Effector memory CD8-positive, alpha-beta T cell (primary cell): ENCODE data around the gene TRIM4.
A peak's percentile ranks its signal among the peaks of the same experiment; 100 is the strongest.
"Not testable (repeated sequence)": the region's sequence is repeated elsewhere in the genome, so short reads cannot be mapped to it uniquely, and the experiment has no call there.

Experiments
- ATAC-seq: fragments of 150-1000 bp; cut with Tn5 transposase; replicated peaks from 2 replicates; pipeline ENCODE4 v1.10.0; 2021; ENCODE audit warnings: mild to moderate bottlenecking, moderate library complexity
- DNase-seq, 3 experiments: peaks; one replicate each; pipeline ENCODE4 v3.0.0; 2021
- H3K27ac Mint-ChIP-seq, 2 donors: one replicate each; pipeline ENCODE4 v1.8.0; 2022; ENCODE audit warnings: mild to moderate bottlenecking in 2 of 2, mixed read lengths in 2 of 2, moderate library complexity in 2 of 2
- H3K27me3 Mint-ChIP-seq, 2 donors: one replicate each; pipeline ENCODE4 v1.8.0; 2022; ENCODE audit warnings: mixed read lengths in 2 of 2
- H3K36me3 Mint-ChIP-seq: one replicate; pipeline ENCODE4 v1.8.0; 2022; ENCODE audit warnings: mild to moderate bottlenecking, moderate library complexity, mixed read lengths; ENCODE audit not compliant: insufficient read depth
- H3K4me1 Mint-ChIP-seq, 2 donors: one replicate each; pipeline ENCODE4 v1.8.0; 2022; ENCODE audit warnings: low read depth in 2 of 2, mixed read lengths in 2 of 2
- H3K4me3 Mint-ChIP-seq, 2 donors: one replicate each; pipeline ENCODE4 v1.8.0; 2022; ENCODE audit warnings: mild to moderate bottlenecking in 2 of 2, mixed read lengths in 2 of 2, moderate library complexity in 2 of 2
- H3K9me3 Mint-ChIP-seq, 2 donors: one replicate each; pipeline ENCODE4 v1.8.0; 2022; ENCODE audit warnings: mixed read lengths in 2 of 2

Gene TRIM4

GRCh38 chr7:99898023-99898357 is 21.3 kb downstream of the TRIM4 start:
- DNase-seq (no peak), ATAC-seq (no peak)
- Mint-ChIP-seq H3K9me3 (no peaks in the 10 kb centered on the region), H3K27ac (peak overlapping the region; percentile 36 to 66), H3K36me3 (peaks cover 26% of the 10 kb centered on the region), H3K27me3 (no peaks in the 10 kb centered on the region), H3K4me1 (peaks cover 10 to 18% of the 10 kb centered on the region in 2 donors), H3K4me3 (peak overlapping the region in 1 of 2 donors; percentile 10)

- ATAC-seq (peak; percentile 65), DNase-seq (no peak)
- Mint-ChIP-seq H3K27me3 (no peaks in the 10 kb centered on the region), H3K4me1 (peaks cover 10 to 15% of the 10 kb centered on the region in 2 donors), H3K4me3 (peak overlapping the region in 1 of 2 donors; percentile 10), H3K9me3 (no peaks in the 10 kb centered on the region), H3K27ac (peak overlapping the region; percentile 36 to 66), H3K36me3 (peaks cover 27% of the 10 kb centered on the region)
These were observed 21.9 kb downstream of the TRIM4 start for GRCh38 chr7:99897322-99898022.

DNA sequence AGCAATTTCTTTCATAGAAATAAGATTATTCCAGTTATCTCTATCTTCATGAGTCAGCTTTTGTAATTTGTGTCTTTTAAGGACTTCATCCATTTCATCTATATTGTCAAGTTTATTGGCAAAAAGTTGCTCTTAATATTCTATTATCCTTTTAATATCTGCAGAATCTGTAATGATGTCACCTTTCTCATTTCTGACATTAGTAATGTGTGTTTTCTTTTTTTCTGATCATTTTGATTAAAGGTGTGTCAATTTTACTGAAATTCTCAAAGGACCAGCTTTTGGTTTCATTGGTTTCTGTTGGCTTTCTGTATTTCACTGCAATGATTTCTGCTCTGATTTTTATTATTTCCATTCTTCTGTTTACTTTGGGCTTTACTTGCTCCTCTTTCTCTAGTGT is 24.6 kb downstream of the TRIM4 start:
- H3K27me3 Mint-ChIP-seq, result no peaks in the 10 kb centered on the region
- peaks cover 18% of the 10 kb centered on the region for H3K36me3 Mint-ChIP-seq
- no peak overlapping the region for H3K4me3 Mint-ChIP-seq
- no peak overlapping the region for H3K27ac Mint-ChIP-seq
- ATAC-seq (no peak), DNase-seq (no peak)
- H3K9me3 Mint-ChIP-seq, result no peaks in the 10 kb centered on the region
- H3K4me1 Mint-ChIP-seq, result peaks cover 10 to 15% of the 10 kb centered on the region in 2 donors

DNA sequence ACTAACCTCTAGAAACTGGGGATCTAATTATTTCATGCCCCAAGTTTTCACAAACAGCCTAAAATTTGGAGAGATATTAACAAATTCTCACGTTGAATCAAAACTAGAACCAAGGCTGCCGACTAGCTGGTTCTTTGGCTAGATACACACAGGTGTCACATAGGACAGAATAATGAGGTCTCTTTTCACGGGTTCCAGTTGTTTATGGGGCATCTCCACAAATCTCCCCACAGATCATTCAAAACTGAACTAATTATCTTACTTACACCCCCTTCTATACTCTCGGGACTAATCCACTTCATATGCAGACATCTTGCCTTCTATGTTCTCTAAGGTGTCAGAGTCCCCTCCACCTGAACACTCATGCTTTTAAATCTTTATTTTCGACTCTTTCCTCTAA is 26.1 kb downstream of the TRIM4 start:
- Mint-ChIP-seq H3K4me3 (no peak overlapping the region), H3K4me1 (peaks cover 10 to 14% of the 10 kb centered on the region in 2 donors), H3K27ac (peak overlapping the region in 1 of 2 donors; percentile 84), H3K27me3 (no peaks in the 10 kb centered on the region), H3K36me3 (peaks cover 18% of the 10 kb centered on the region), H3K9me3 (no peaks in the 10 kb centered on the region)
- no peak for DNase-seq
- no peak for ATAC-seq

- not testable (repeated sequence) for H3K4me1 Mint-ChIP-seq, H3K4me3 Mint-ChIP-seq, DNase-seq, H3K27me3 Mint-ChIP-seq, H3K9me3 Mint-ChIP-seq, H3K27ac Mint-ChIP-seq, ATAC-seq
- peaks cover 18% of the 10 kb centered on the region for H3K36me3 Mint-ChIP-seq
These were observed 29.0 kb downstream of the TRIM4 start for GRCh38 chr7:99890348-99890747.

GRCh38 chr7:99888366-99888765 is 31.0 kb downstream of the TRIM4 start:
- not testable (repeated sequence) for ATAC-seq, DNase-seq, H3K4me3 Mint-ChIP-seq, H3K4me1 Mint-ChIP-seq, H3K27ac Mint-ChIP-seq, H3K9me3 Mint-ChIP-seq, H3K27me3 Mint-ChIP-seq
- H3K36me3 Mint-ChIP-seq, result peaks cover 15% of the 10 kb centered on the region

DNA sequence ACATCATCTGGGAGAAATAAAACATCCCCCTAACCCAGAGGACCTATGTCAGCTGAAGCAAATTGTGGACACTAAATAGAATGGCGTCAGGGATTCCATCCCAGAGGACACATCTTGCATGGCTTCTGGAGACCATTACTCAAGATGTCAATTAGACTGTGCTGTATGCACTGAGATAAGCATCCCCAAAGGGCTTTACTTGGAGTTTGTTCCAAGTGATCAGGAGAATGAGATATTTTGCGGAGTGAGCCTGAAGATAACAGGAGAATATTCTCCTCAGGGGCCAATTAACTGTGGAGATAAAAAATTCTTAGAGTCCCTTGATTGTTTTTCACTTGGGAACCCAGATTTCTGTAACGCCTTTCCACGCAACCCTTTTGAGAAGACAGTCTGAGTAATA is 38.0 kb downstream of the TRIM4 start:
- Mint-ChIP-seq H3K9me3 (no peaks in the 10 kb centered on the region), H3K27me3 (no peaks in the 10 kb centered on the region), H3K4me1 (no peaks in the 10 kb centered on the region), H3K4me3 (no peak overlapping the region), H3K36me3 (no peaks in the 10 kb centered on the region), H3K27ac (no peak overlapping the region)
- ATAC-seq, result no peak
- no peak for DNase-seq

DNA sequence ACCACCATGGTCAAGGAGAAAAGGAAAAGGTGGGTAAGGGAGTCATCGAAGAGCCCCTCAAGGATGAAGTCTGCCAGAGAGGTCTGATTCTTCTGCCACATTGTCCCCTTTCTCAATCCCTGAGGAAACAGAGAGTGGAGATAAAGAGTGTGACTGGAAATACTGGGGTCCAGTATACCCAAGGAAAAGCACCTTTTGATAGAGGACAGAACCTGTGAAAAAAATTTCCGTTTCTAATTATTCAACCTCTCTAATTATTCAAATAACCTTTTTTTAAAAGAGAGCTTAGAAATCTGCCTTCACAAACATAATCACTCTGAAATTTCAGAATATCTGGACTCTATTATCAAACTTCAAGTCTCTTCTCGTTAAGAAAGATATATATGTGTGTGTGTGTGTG is 42.4 kb downstream of the TRIM4 start, which contains the start of gene OR2AE1:
Gene OR2AE1 (minus strand): TSS at position 101 of the 400 bp plus-strand sequence. CDS start 0 bp downstream, at position 101.
- H3K27me3 Mint-ChIP-seq, result peaks cover 0 to 11% of the 10 kb centered on the region in 2 donors
- H3K9me3 Mint-ChIP-seq, result no peaks in the 10 kb centered on the region
- ATAC-seq, result no peak
- no peak within 1 kb of the TSS for H3K27ac Mint-ChIP-seq
- no peak for DNase-seq
- H3K4me3 Mint-ChIP-seq, result no peak within 1 kb of the TSS
- H3K4me1 Mint-ChIP-seq, result no peaks in the 10 kb centered on the region
- H3K36me3 Mint-ChIP-seq, result no peaks in the 10 kb centered on the region

DNA sequence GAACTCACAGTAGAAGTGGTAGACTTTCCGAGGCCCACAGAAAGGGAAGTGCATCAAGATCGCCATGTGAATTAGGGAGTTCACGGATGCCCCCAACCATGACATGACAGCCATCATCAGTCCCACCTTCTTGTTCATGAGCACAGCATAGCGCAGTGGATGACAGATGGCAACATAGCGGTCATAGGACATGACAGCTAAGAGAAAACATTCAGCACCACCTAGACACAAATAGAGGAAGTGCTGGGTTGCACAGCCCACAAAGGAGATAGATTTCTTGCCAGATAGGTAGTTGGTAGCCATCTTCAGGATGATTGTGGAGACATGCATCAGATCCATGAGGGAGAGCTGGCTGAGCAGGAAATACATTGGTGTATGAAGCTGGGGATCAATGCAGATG is 42.8 kb downstream of the TRIM4 start:
- Mint-ChIP-seq H3K9me3 (no peaks in the 10 kb centered on the region), H3K4me3 (no peak overlapping the region), H3K4me1 (no peaks in the 10 kb centered on the region), H3K27ac (no peak overlapping the region), H3K36me3 (no peaks in the 10 kb centered on the region), H3K27me3 (peaks cover 0 to 16% of the 10 kb centered on the region in 2 donors)
- DNase-seq, result no peak
- no peak for ATAC-seq

DNA sequence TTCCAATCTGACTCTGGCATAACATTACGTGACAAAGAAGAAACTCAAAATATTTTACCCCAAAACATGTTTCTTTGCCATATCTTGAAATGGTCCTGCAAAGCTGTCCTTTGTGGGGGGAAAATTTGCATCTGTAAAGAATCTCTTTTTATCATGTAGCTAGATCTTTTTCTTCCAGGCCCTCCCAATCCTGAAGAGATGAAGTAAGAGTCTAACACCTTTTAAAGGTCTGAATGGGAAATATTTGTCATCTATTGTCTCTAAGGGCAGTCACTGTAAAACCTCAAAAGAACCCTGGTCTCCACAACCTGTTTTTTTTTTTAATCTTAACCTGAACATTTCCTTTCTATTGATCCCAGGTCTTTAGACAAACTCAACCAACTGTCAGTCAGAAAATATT is 51.1 kb downstream of the TRIM4 start:
- H3K27ac Mint-ChIP-seq, result no peak overlapping the region
- H3K4me3 Mint-ChIP-seq, result no peak overlapping the region
- no peaks in the 10 kb centered on the region for H3K36me3 Mint-ChIP-seq
- peaks cover 29 to 69% of the 10 kb centered on the region in 2 donors for H3K27me3 Mint-ChIP-seq
- ATAC-seq (no peak), DNase-seq (no peak)
- peaks cover 0 to 3% of the 10 kb centered on the region in 2 donors for H3K9me3 Mint-ChIP-seq
- no peaks in the 10 kb centered on the region for H3K4me1 Mint-ChIP-seq

DNA sequence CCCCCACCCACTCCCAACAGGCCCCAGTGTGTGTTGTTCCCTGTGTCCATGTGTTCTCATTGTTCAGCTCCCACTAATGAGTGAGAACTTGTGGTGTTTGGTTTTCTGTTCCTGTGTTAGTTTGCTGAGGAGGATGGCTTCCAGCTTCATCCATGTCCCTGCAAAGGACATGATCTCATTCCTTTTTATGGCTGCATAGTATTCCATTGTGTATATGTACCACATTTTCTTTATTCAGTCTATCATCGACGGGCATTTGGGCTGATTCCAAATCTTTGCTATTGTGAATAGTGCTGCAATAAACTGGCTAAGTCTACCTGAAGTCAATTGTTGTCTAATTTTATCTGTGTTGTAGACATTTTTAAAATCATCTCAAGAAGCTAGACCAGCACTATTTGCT is 51.9 kb downstream of the TRIM4 start:
- H3K9me3 Mint-ChIP-seq, H3K4me3 Mint-ChIP-seq, H3K27ac Mint-ChIP-seq, H3K36me3 Mint-ChIP-seq, H3K4me1 Mint-ChIP-seq, ATAC-seq, DNase-seq: not testable (repeated sequence)
- H3K27me3 Mint-ChIP-seq, result peaks cover 36 to 69% of the 10 kb centered on the region in 2 donors

GRCh38 chr7:99863847-99864440 is 55.4 kb downstream of the TRIM4 start:
- H3K9me3 Mint-ChIP-seq, result peaks cover 0 to 3% of the 10 kb centered on the region in 2 donors
- H3K27me3 Mint-ChIP-seq, result peaks cover 30 to 61% of the 10 kb centered on the region in 2 donors
- H3K36me3 Mint-ChIP-seq, result no peaks in the 10 kb centered on the region
- no peak overlapping the region for H3K27ac Mint-ChIP-seq
- H3K4me3 Mint-ChIP-seq, result no peak overlapping the region
- DNase-seq, result no peak
- no peak for ATAC-seq
- no peaks in the 10 kb centered on the region for H3K4me1 Mint-ChIP-seq

DNA sequence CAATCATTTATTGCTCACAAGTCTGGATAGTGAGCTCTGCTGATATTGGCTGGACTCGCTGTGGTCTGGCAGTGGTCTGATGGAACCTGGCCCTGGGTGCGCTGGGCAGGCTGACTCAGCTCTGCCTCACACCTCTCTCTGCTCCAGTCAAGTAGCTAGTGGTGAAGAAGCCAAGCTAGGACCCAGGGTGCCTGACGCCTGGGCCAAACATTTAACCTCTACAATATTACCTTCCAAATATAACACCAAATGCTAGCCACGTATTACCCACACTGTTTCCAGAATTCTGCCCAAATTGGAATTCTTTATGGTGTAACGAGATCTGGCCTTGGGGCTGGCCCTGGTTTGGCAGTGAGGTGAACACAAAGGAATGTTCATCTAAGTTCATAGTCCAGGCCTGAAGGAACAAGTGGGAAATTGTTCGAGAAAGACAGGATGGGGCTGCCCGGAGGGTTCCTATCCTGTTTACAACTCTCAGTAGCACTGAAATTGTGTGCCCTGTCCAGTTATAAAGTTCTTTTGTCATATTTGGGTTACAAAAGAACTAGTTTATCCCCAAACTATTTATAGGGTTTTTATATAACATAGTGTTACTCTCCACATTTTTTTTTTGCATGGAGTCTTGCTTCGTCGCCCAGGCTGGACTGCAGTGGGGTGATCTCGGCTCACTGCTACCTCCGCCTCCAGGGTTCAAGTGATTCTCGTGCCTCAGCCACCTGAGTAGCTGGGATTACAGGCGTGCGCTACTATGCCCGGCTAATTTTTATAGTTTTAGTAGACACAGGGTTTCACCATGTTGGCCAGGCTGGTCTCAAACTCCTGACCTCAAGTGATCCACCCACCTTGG is 58.8 kb downstream of the TRIM4 start:
- no peak for DNase-seq

More for the DNA sequence above, 58.8 kb downstream of the TRIM4 start:
- H3K9me3 Mint-ChIP-seq, result no peaks in the 10 kb centered on the region
- H3K27me3 Mint-ChIP-seq, result peaks cover 34 to 61% of the 10 kb centered on the region in 2 donors
- no peak overlapping the region for H3K4me3 Mint-ChIP-seq
- H3K27ac Mint-ChIP-seq, result no peak overlapping the region
- no peak for ATAC-seq
- H3K4me1 Mint-ChIP-seq, result no peaks in the 10 kb centered on the region
- no peaks in the 10 kb centered on the region for H3K36me3 Mint-ChIP-seq
